Gastroesophageal sphincter (tissue), 4 donors: Measurements from ENCODE around the gene MTG1. TPM values are rescaled to one million over a fixed set of nuclear protein-coding genes. Genes with fewer than 3 reads are reported as not detected.

Experiments
- ATAC-seq: fragments of 150-250 bp; one replicate; pipeline ENCODE4 v1.9.1; 2016; ENCODE audit warnings: mild to moderate bottlenecking, moderate library complexity
- H3K27ac ChIP-seq, 4 donors: fragments of 200-600 bp; sonication (generic) in 3 of 4; 1 replicate in 3 of 4; 2 replicates in 1 of 4; pipeline ENCODE4 v1.5.1; 2016 to 2019
- H3K27me3 ChIP-seq: fragments of 200-600 bp; sonication (generic); one replicate; pipeline ENCODE4 v1.5.1; 2019
- H3K36me3 ChIP-seq, 2 donors: fragments of 200-600 bp; sonication (generic); one replicate each; pipeline ENCODE4 v1.5.1; 2019; ENCODE audit warnings: control low read depth in 1 of 2
- H3K4me1 ChIP-seq, 3 donors: fragments of 200-600 bp; sonication (generic); 1 replicate in 2 of 3; 2 replicates in 1 of 3; pipeline ENCODE4 v1.5.1; 2016 to 2019; ENCODE audit warnings: control low read depth in 2 of 3
- H3K4me3 ChIP-seq, 2 donors: fragments of 200-600 bp; sonication (generic); one replicate each; pipeline ENCODE4 v1.5.1; 2019; ENCODE audit warnings: mild to moderate bottlenecking in 1 of 2, moderate library complexity in 1 of 2
- H3K9me3 ChIP-seq, 3 donors: fragments of 200-600 bp; sonication (generic); one replicate each; pipeline ENCODE4 v1.5.1; 2017 to 2019; ENCODE audit warnings: control low read depth in 2 of 3
- CTCF ChIP-seq, 4 experiments: fragments of 200-600 bp in 2 of 4; fragments of 450-650 bp in 2 of 4; sonication (generic) in 1 of 4; IDR thresholded peaks; one replicate each; pipeline ENCODE4 v1.5.1; 2017 to 2019; ENCODE audit warnings: antibody characterized with exemption in 4 of 4, mild to moderate bottlenecking in 2 of 4, moderate library complexity in 2 of 4
- EP300 ChIP-seq: sonication (generic); formaldehyde crosslinking; IDR thresholded peaks from one replicate; pipeline ENCODE4 v1.6.1; 2017; ENCODE audit warnings: antibody characterized with exemption, mild to moderate bottlenecking
- POLR2A ChIP-seq, 2 donors: fragments of 450-650 bp; IDR thresholded peaks; one replicate each; pipeline ENCODE4 v1.6.1; 2017; ENCODE audit warnings: antibody characterized with exemption in 2 of 2, mild to moderate bottlenecking in 2 of 2, moderate library complexity in 1 of 2
- POLR2AphosphoS5 ChIP-seq: sonication (generic); formaldehyde crosslinking; IDR thresholded peaks from one replicate; pipeline ENCODE4 v1.6.1; 2017; ENCODE audit warnings: antibody characterized with exemption
- WGBS, 2 donors: methylation state at CpG; one replicate each; pipeline ENCODE4 v1.1.5; 2018; ENCODE audit warnings: low coverage in 1 of 2; 5-methylcytosine and 5-hydroxymethylcytosine counted together
- total RNA-seq, 4 donors: library from RNA; depleted of rRNA; stranded (reverse); fragments of >200 nt; gene quantifications; one replicate each; pipeline ENCODE4 v1.1.0, GENCODE V29; 2016

The MTG1 gene
- total RNA-seq, 4 donors from 2014 or later: 13.2 to 25.9 (median 18.4) TPM

- Histone ChIP-seq H3K36me3 (peaks cover 0 to 38% of the 10 kb centered on the region in 2 donors), H3K27ac (no peak overlapping the region), H3K4me1 (no peaks in the 10 kb centered on the region), H3K27me3 (no peaks in the 10 kb centered on the region), H3K4me3 (no peak overlapping the region), H3K9me3 (no peaks in the 10 kb centered on the region)
- TF ChIP-seq POLR2AphosphoS5 (no peak), CTCF (IDR thresholded peaks at IDR 0.05) (no peak), POLR2A (IDR thresholded peaks at IDR 0.05) (no peak), EP300 (no peak)
- no peak for ATAC-seq
- WGBS, 2 donors: 87 to 90% methylated on average over 15 to 23 of the region's 46 CpGs
These were observed 62.3 kb downstream of the MTG1 start for GRCh38 chr10:133456041-133456951.

GRCh38 chr10:133457100-133457841 is 63.3 kb downstream of the MTG1 start:
- no peaks in the 10 kb centered on the region for H3K27me3 ChIP-seq
- no peaks in the 10 kb centered on the region for H3K9me3 ChIP-seq
- peaks cover 0 to 46% of the 10 kb centered on the region in 2 donors for H3K36me3 ChIP-seq
- ATAC-seq: no peak
- no peak for TF ChIP-seq CTCF (IDR thresholded peaks at IDR 0.05)
- no peak for TF ChIP-seq POLR2AphosphoS5
- no peak for TF ChIP-seq POLR2A (IDR thresholded peaks at IDR 0.05)
- TF ChIP-seq EP300: no peak
- H3K27ac ChIP-seq: no peak overlapping the region
- no CpG with 5 or more reads among the region's 34 CpGs for WGBS, 2 donors
- H3K4me3 ChIP-seq: no peak overlapping the region
- H3K4me1 ChIP-seq: no peaks in the 10 kb centered on the region

GRCh38 chr10:133458021-133458709 is 64.2 kb downstream of the MTG1 start:
- Histone ChIP-seq H3K27me3 (no peaks in the 10 kb centered on the region), H3K9me3 (no peaks in the 10 kb centered on the region), H3K36me3 (peaks cover 0 to 46% of the 10 kb centered on the region in 2 donors), H3K4me3 (no peak overlapping the region), H3K4me1 (no peaks in the 10 kb centered on the region), H3K27ac (no peak overlapping the region)
- no CpG with 5 or more reads among the region's 40 CpGs for WGBS, 2 donors
- ATAC-seq: no peak
- TF ChIP-seq CTCF (IDR thresholded peaks at IDR 0.05) (no peak), POLR2A (IDR thresholded peaks at IDR 0.05) (no peak), POLR2AphosphoS5 (no peak), EP300 (no peak)

GRCh38 chr10:133458710-133459453 is 64.9 kb downstream of the MTG1 start:
- WGBS, 2 donors: 100% methylated on average over 2 of the region's 21 CpGs; no CpG with 5 or more reads in 1 of the 2 donors
- peaks cover 0 to 48% of the 10 kb centered on the region in 2 donors for H3K36me3 ChIP-seq
- H3K27ac ChIP-seq: no peak overlapping the region
- no peak overlapping the region for H3K4me3 ChIP-seq
- ATAC-seq: no peak
- H3K27me3 ChIP-seq: no peaks in the 10 kb centered on the region
- no peaks in the 10 kb centered on the region for H3K4me1 ChIP-seq
- no peaks in the 10 kb centered on the region for H3K9me3 ChIP-seq
- TF ChIP-seq POLR2A (IDR thresholded peaks at IDR 0.05): no peak
